SKM-1 treated with dmso at 0.1 percent for 144 hours (cell line): Measurements from ENCODE around the gene KRAS.
A peak's percentile ranks its signal among the peaks of the same experiment; 100 is the strongest.

Source experiments
- DNase-seq: peaks from one replicate; lab custom pipeline; 2025; ENCODE audit not compliant: unreplicated experiment; lab: John Stamatoyannopoulos, UW

The KRAS gene

GRCh38 chr12:25195056-25195971 is 55.4 kb downstream of the KRAS start, which contains the start of the genes DNAI7 and ETFRF1:
TSS of gene DNAI7 (minus strand) at chr12:25195160. CDS start at chr12:25195078, 82 bp downstream.
TSS of gene ETFRF1 (plus strand) at chr12:25195237. CDS start at chr12:25203957, 8,720 bp downstream.
- peak; percentile 83 for DNase-seq

GRCh38 chr12:25194722-25195055 is 56.0 kb downstream of the KRAS start:
- no peak for DNase-seq

- no peak for DNase-seq
Measured at GRCh38 chr12:25194214-25194613, 56.5 kb downstream of the KRAS start.

GRCh38 chr12:25190793-25191192 is 59.9 kb downstream of the KRAS start:
- no peak for DNase-seq

GRCh38 chr12:25189656-25190055 is 61.1 kb downstream of the KRAS start:
- DNase-seq: no peak

GRCh38 chr12:25187781-25188180 is 62.9 kb downstream of the KRAS start:
- DNase-seq: no peak

- DNase-seq: no peak
Measured at GRCh38 chr12:25186788-25187402, 63.8 kb downstream of the KRAS start.

- no peak for DNase-seq
Measured at GRCh38 chr12:25186038-25186787, 64.5 kb downstream of the KRAS start.

- no peak for DNase-seq
Measured at GRCh38 chr12:25184132-25184531, 66.6 kb downstream of the KRAS start.

GRCh38 chr12:25182765-25183164 is 68.0 kb downstream of the KRAS start:
- no peak for DNase-seq

GRCh38 chr12:25162866-25163265 is 87.9 kb downstream of the KRAS start:
- no peak for DNase-seq

GRCh38 chr12:25156061-25156460 is 94.7 kb downstream of the KRAS start:
- no peak for DNase-seq

GRCh38 chr12:25155022-25155576 is 95.6 kb downstream of the KRAS start:
- peak; percentile 3 for DNase-seq
